K562 (cell line): ENCODE measurements around the gene MACROD2.

Experiments used
- BHLHE40 ChIP-seq: IDR thresholded peaks from 2 replicates; pipeline ENCODE4 v1.6.1; 2011; ENCODE audit warnings: low read length, improper control_type of control experiment
- ELK3 ChIP-seq: fragments of 450-650 bp; formaldehyde crosslinking; IDR thresholded peaks from 2 replicates; pipeline ENCODE4 v1.4.0; 2020; ENCODE audit warnings: mild to moderate bottlenecking
- GTF2F1 ChIP-seq: IDR thresholded peaks from 2 replicates; pipeline ENCODE4 v1.6.1; 2011; ENCODE audit warnings: low read depth, low read length, improper control_type of control experiment
- HDAC6 ChIP-seq: IDR thresholded peaks from 2 replicates; pipeline ENCODE4 v1.6.1; 2012; ENCODE audit warnings: low read depth, mild to moderate bottlenecking, control low read depth, inconsistent platforms, low read length, moderate library complexity
- PATZ1 ChIP-seq: fragments of 250-450 bp; sonication (Bioruptor Pico); IDR thresholded peaks from 2 replicates; pipeline ENCODE4 v1.5.0; 2020; ENCODE audit warnings: mild to moderate bottlenecking, borderline replicate concordance
- SIN3A ChIP-seq, 2 experiments: fragments of 150-350 bp in 1 of 2; IDR thresholded peaks; 2 replicates each; pipeline ENCODE4 v1.6.1; 2011 to 2016; ENCODE audit warnings: borderline replicate concordance in 2 of 2, low read depth in 2 of 2, low read length in 2 of 2, mild to moderate bottlenecking in 2 of 2, moderate library complexity in 2 of 2; ENCODE audit not compliant: control insufficient read depth in 1 of 2
- SMARCC2 ChIP-seq: fragments of 450-650 bp; IDR thresholded peaks from 2 replicates; pipeline ENCODE4 v1.6.1; 2017; ENCODE audit warnings: antibody characterized with exemption, moderate library complexity, mild to moderate bottlenecking, low read depth
- STAG1 ChIP-seq: sonication (generic); formaldehyde crosslinking; IDR thresholded peaks from 2 replicates; pipeline ENCODE4 v1.5.0; 2020; ENCODE audit warnings: missing genetic modification reagents, borderline replicate concordance
- TARDBP ChIP-seq: fragments of 450-650 bp; IDR thresholded peaks from 2 replicates; pipeline ENCODE4 v1.6.1; 2016
- ZNF407 ChIP-seq: fragments of 450-650 bp; IDR thresholded peaks from 2 replicates; pipeline ENCODE4 v1.6.1; 2016; ENCODE audit warnings: low read depth
- ZNF707 ChIP-seq: fragments of 250-450 bp; sonication (Bioruptor Pico); conservative IDR thresholded peaks from 2 replicates; pipeline ENCODE4 v1.8.0; 2022; ENCODE audit warnings: inconsistent platforms, mild to moderate bottlenecking, moderate library complexity

GRCh38 chr20:14984768-14985622, 989.7 kb downstream of the MACROD2 start:
- TF ChIP-seq HDAC6 (no peak), GTF2F1 (no peak), ZNF407 (no peak), TARDBP (no peak), ZNF707 (CRISPR knock-in tag) (no peak), SIN3A (IDR thresholded peaks at IDR 0.05; ENCODE audit: borderline replicate concordance in 2 of 2, control insufficient read depth in 1 of 2, low read depth in 2 of 2, low read length in 2 of 2) (no peak), BHLHE40 (no peak), STAG1 (CRISPR knock-in tag) (no peak), SMARCC2 (no peak), ELK3 (CRISPR knock-in tag) (no peak), PATZ1 (CRISPR knock-in tag) (no peak)
